Measurements from ENCODE around the gene ZNF281.
A peak's percentile ranks its signal among the peaks of the same experiment; 100 is the strongest.

Gene ZNF281

DNA sequence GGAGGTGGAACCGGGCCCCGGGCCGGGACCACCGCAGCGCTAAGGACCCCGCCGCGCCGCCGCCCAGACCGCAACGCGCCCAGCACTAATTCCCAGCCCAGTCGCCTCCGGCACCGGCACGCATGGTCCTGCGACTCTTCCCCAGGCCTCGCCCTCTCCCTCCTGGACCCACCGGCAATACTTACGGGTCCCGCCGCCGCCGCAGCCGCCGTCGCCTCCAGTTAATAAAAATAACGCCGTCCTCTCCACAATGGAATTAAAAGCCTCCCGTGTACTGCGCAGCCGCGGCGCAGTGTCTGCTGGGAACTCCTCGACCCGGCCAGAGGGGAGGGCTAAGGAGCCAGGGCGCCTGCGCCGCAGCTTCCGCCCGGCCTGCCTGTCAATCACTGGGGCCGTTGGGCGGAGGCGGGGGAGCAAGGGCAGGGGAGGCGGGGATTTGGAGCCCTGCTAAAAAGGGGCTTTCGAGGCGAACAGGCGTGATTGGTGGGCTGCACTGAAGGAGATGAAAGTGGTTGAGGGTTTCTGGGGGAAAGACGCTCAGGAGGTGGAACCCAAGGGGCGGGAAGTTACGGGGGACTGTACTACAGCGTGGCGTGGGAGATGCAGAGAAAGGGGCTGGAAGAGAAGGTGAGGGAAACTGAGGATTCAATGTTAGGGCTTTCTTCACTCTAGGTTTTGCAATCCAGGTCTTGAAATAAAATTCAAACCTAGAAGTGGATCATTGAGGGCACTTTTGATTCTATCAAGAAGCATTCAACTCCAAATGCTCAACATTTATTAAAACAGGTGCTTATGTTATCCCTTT, at the start of gene ZNF281:
ZNF281 (minus strand) TSS at position 276 of the 805 bp plus-strand sequence. CDS start 331 bp downstream, outside the sequence.
- TF ChIP-seq CTCF (IDR thresholded peaks at IDR 0.05) = no peak
- TF ChIP-seq ZFX (IDR thresholded peaks at IDR 0.05; ENCODE audit: borderline replicate concordance) = no peak
- H3K27ac ChIP-seq = peak within 1 kb of the TSS; percentile 89

DNA sequence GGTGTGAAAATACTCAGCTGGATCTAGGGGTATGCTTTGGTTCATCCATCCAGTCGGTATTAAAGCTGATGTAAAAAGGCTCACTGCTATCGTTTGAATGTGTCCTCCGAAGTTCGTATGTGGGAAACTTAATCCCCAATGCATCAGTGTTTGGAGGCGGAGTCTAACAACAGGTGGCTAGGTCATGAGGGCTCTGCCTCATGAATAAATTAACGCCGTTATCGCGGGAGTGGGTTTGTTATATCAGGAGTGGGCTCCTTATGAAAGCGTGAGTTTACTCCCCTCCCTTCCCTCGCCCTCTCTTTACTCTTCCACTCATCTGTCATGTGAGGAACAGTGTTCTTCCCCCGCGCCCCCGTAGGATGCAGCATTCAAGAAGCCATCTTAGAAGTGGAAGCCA, 48.9 kb upstream of the ZNF281 start:
- TF ChIP-seq ZFX (IDR thresholded peaks at IDR 0.05; ENCODE audit: borderline replicate concordance) (no peak), CTCF (IDR thresholded peaks at IDR 0.05) (no peak)
- no peak overlapping the region for H3K27ac ChIP-seq

DNA sequence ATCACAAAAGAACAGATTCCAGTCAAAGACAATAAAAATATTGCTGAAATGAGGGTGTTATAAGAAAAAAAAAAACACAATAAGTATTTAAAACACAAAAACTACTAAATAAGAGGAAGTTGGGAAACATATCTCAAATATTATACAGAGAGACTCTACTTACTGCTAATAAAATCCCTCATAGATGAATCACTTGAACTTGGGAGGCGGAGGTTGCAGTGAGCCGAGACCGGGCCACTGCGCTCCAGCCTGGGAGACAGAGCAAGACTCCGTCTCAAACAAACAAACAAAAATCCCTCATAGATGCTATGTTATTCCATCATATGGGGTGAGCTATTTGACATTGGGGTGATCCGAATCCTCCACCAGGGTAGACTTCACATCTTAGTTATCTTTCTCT, 48.0 kb upstream of the ZNF281 start:
- no peak overlapping the region for H3K27ac ChIP-seq
- TF ChIP-seq CTCF (IDR thresholded peaks at IDR 0.05) = no peak
- no peak for TF ChIP-seq ZFX (IDR thresholded peaks at IDR 0.05; ENCODE audit: borderline replicate concordance)

- no peak for TF ChIP-seq ZFX (IDR thresholded peaks at IDR 0.05; ENCODE audit: borderline replicate concordance)
- no peak for TF ChIP-seq CTCF (IDR thresholded peaks at IDR 0.05)
- no peak overlapping the region for H3K27ac ChIP-seq
Measured at GRCh38 chr1:200454425-200454824, 44.6 kb upstream of the ZNF281 start.

- no peak for TF ChIP-seq ZFX (IDR thresholded peaks at IDR 0.05; ENCODE audit: borderline replicate concordance)
- no peak overlapping the region for H3K27ac ChIP-seq
Measured at GRCh38 chr1:200453553-200453905, 43.7 kb upstream of the ZNF281 start.

DNA sequence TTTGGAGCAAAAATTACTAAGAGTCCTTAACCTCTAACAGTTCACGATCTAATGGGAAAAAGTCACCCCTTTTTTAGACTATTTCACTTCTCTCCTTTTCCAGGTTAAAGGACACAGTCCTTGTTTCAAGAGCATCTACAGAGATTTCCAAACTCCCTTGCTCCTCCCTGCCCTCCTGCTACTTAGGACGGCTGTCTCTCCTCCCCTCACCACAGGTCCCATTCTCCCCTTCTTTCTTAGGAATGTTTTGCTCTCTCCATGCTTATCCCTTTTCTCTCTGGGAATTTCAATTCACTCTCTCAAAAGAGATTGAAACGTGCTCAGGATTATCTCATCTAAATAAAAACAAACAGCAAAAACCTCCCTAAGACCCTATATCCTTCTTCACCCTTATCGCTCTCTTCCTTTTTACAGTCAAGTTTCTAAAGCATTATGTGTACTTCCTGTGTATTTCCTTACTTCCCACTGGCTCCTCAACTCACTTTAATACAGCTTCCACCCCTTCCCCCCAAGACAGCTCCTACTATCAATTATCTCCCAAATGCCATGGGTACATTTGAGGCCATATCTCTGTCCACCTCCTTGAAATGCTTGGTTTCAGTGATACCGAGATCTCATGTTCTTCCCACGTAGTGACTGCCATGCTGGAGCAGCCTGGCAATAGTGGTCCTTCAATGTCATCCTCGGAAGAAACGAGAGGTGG, 43.2 kb upstream of the ZNF281 start:
- no peak overlapping the region for H3K27ac ChIP-seq
- TF ChIP-seq CTCF (IDR thresholded peaks at IDR 0.05) (no peak), ZFX (IDR thresholded peaks at IDR 0.05; ENCODE audit: borderline replicate concordance) (no peak)

GRCh38 chr1:200448034-200448762, 38.4 kb upstream of the ZNF281 start:
- TF ChIP-seq ZFX (IDR thresholded peaks at IDR 0.05; ENCODE audit: borderline replicate concordance) = no peak
- TF ChIP-seq CTCF (IDR thresholded peaks at IDR 0.05) = no peak
- H3K27ac ChIP-seq = no peak overlapping the region
